Kidney epithelial cell (primary cell): ENCODE data around the gene OR51T1. TPM values are rescaled to one million over a fixed set of nuclear protein-coding genes. Genes with fewer than 3 reads are reported as not detected.
"Not testable (repeated sequence)": the region's sequence is repeated elsewhere in the genome, so short reads cannot be mapped to it uniquely, and the experiment has no call there.

Experiments
- DNase-seq: peaks from one replicate; pipeline ENCODE4 v3.0.0-alpha.2; 2010; ENCODE audit warnings: low read depth
- H3K27me3 ChIP-seq: 2 replicates; pipeline ENCODE4 v1.6.0; 2011; ENCODE audit warnings: low read length; ENCODE audit not compliant: control insufficient read depth, insufficient read depth
- H3K36me3 ChIP-seq: 2 replicates; pipeline ENCODE4 v1.5.1; 2011; ENCODE audit warnings: low read length; ENCODE audit not compliant: control insufficient read depth, insufficient read depth
- H3K4me3 ChIP-seq: 2 replicates; pipeline ENCODE4 v1.5.1; 2011; ENCODE audit warnings: low read depth, mild to moderate bottlenecking, control low read depth, low read length
- total RNA-seq: library from RNA; depleted of rRNA; stranded (reverse); fragments of >200 nt; gene quantifications from 2 replicates; pipeline ENCODE4 v1.2.3, GENCODE V29; 2015
- TF ChIP-seq, protein P1 (sequence below): IDR thresholded peaks from 2 replicates; pipeline ENCODE4 v1.5.1; 2011; ENCODE audit warnings: mild to moderate bottlenecking, moderate library complexity, low read length, control low read depth, inconsistent platforms; ENCODE audit not compliant: insufficient read depth, poor library complexity, severe bottlenecking

OR51T1 gene, protein sequence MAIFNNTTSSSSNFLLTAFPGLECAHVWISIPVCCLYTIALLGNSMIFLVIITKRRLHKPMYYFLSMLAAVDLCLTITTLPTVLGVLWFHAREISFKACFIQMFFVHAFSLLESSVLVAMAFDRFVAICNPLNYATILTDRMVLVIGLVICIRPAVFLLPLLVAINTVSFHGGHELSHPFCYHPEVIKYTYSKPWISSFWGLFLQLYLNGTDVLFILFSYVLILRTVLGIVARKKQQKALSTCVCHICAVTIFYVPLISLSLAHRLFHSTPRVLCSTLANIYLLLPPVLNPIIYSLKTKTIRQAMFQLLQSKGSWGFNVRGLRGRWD
- total RNA-seq, result not detected in 2 replicates

DNA sequence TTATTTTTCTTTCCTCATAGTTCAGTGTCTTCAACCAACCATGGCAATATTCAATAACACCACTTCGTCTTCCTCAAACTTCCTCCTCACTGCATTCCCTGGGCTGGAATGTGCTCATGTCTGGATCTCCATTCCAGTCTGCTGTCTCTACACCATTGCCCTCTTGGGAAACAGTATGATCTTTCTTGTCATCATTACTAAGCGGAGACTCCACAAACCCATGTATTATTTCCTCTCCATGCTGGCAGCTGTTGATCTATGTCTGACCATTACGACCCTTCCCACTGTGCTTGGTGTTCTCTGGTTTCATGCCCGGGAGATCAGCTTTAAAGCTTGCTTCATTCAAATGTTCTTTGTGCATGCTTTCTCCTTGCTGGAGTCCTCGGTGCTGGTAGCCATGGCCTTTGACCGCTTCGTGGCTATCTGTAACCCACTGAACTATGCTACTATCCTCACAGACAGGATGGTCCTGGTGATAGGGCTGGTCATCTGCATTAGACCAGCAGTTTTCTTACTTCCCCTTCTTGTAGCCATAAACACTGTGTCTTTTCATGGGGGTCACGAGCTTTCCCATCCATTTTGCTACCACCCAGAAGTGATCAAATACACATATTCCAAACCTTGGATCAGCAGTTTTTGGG, at the start of gene OR51T1:
Gene OR51T1, plus strand, starts transcription at position 41 of the 641 bp plus-strand sequence. Its CDS starts 0 bp downstream, at position 41.
- no peak for DNase-seq
- TF ChIP-seq, protein P1, sequence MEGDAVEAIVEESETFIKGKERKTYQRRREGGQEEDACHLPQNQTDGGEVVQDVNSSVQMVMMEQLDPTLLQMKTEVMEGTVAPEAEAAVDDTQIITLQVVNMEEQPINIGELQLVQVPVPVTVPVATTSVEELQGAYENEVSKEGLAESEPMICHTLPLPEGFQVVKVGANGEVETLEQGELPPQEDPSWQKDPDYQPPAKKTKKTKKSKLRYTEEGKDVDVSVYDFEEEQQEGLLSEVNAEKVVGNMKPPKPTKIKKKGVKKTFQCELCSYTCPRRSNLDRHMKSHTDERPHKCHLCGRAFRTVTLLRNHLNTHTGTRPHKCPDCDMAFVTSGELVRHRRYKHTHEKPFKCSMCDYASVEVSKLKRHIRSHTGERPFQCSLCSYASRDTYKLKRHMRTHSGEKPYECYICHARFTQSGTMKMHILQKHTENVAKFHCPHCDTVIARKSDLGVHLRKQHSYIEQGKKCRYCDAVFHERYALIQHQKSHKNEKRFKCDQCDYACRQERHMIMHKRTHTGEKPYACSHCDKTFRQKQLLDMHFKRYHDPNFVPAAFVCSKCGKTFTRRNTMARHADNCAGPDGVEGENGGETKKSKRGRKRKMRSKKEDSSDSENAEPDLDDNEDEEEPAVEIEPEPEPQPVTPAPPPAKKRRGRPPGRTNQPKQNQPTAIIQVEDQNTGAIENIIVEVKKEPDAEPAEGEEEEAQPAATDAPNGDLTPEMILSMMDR, result no peak
- Histone ChIP-seq H3K36me3 (no peaks in the 10 kb centered on the region), H3K4me3 (no peak within 1 kb of the TSS), H3K27me3 (no peaks in the 10 kb centered on the region)

DNA sequence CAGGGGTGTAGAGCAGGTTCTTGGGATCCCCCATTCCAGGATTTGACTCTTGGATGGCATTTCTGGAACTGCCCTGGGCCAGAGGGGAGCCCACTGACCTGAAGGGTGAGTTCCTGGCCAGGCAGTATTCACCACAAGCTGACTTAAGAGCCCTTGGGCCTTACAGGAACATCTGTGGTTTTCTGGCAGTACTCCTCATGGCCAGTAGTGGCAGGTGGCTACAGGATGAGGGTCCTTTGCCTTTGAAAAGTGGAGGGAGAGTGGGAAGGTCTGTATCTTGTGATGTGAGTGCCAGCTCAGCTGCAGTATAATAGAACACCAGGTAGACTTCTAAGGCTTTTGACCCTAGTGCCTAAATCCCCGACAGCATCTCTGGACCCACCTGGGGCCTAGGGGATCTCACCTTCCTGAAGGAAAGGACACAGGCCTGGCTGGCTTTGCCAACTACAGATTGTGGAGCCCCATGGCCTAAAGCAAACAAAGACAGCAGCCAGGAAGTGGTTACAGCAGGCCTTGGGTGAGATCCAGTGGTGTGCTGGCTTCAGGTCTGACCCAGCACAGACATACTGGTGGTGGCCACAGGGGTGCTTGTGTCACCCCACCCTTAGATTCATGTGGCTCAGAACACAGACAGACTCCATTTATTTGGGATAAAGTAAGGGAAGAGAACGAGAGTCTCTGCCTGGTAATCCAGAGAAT, 41.7 kb upstream of the OR51T1 start:
- TF ChIP-seq, protein P1, result no peak
- Histone ChIP-seq H3K27me3 (no peaks in the 10 kb centered on the region), H3K36me3 (no peaks in the 10 kb centered on the region), H3K4me3 (no peak overlapping the region)
- no peak for DNase-seq

DNA sequence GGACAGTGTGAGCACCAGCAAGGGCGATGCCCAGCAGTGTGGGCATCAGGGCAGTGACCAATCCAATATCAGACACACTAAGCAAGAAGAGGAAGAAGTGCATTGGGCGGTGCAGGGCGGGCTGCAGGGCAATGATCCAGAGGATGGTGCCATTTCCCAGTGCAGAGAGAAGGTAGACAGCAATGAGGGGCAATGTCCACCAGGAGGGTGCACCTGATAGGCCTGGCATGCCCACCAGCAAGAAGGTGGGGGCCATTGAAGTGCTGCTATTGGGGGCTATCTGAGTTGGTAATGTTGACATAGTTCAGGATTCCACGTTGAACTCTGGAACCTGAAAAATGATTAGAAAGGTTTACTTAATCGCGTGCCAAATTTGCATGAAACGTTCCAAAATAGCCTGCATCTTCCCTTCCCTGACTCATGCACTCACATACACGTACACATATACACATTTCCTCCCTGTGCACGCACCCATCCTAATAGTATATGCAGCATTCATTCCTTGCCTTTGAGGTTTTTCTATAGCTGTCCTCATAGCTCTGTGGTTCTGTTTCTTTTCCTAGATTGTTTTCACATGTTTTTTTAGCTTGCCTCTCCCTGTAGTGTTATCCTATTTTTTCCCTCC, 32.7 kb upstream of the OR51T1 start, which contains the start of gene OR51S1:
Gene OR51S1, minus strand, starts transcription at position 301 of the 625 bp plus-strand sequence. Its CDS starts 0 bp downstream, at position 301.
- Histone ChIP-seq H3K27me3 (no peaks in the 10 kb centered on the region), H3K4me3 (no peak within 1 kb of the TSS), H3K36me3 (no peaks in the 10 kb centered on the region)
- DNase-seq, result no peak
- TF ChIP-seq, protein P1, result no peak

DNA sequence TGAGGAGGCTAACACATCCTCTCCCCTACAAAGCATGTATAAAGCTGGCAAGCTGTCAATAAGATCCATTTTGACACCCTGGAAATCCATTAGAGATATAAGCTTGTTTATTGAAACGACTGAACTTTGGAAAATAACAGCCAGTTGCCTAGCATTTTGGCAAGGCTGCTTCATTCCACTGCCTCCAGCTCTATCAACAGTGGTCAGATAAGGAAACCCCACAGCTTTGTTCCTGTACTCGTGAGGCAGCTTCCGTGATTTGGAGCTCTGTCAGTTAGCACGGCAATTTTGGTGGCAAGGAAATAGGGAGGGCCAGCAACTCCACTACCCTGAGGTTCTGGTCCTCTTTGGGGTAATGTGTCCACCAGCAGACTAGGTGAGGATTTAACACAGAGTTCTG, 30.7 kb upstream of the OR51T1 start:
- TF ChIP-seq, protein P1, result no peak
- Histone ChIP-seq H3K27me3 (no peaks in the 10 kb centered on the region), H3K4me3 (no peak overlapping the region), H3K36me3 (no peaks in the 10 kb centered on the region)
- DNase-seq, result no peak

DNA sequence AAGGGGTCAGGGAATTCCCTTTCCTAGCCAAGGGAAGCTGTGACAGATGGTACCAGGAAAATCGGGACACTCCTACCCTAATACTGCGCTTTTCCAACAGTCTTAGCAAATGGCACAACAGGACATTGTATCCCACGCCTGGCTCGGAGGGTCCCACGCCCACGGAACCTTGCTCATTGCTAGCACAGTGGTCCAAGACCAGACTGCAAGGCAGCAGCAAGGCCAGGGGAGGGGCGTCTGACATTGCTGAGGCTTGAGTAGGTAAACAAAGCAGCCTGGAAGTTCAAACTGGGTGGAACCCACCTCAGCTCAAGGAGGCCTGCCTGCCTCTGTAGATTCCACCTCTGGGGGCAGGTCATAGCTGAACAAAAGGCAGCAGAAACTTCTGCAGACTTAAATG, 27.4 kb upstream of the OR51T1 start:
- not testable (repeated sequence) for H3K27me3 ChIP-seq, H3K4me3 ChIP-seq, DNase-seq, H3K36me3 ChIP-seq
